Astrocyte (in vitro differentiated cells and primary cell): ENCODE measurements around the gene VSTM4. TPM values are rescaled to one million over a fixed set of nuclear protein-coding genes. Genes with fewer than 3 reads are reported as not detected.

Source experiments
- DNase-seq: peaks from one replicate; pipeline ENCODE4 v3.0.0-alpha.2; 2010; ENCODE audit warnings: low read depth
- FAIRE-seq: peaks from 2 replicates; lab custom pipeline; 2011; peaks lifted over from hg19 to GRCh38; lab: Jason Lieb, UNC
- H2AFZ ChIP-seq: 2 replicates; pipeline ENCODE4 v1.6.0; 2012; ENCODE audit warnings: low read depth, low read length, inconsistent platforms
- H3K27ac ChIP-seq: 2 replicates; pipeline ENCODE4 v1.5.1; 2011; ENCODE audit warnings: low read depth, low read length, inconsistent platforms
- H3K27me3 ChIP-seq: 2 replicates; pipeline ENCODE4 v1.6.0; 2011; ENCODE audit warnings: low read length, inconsistent platforms; ENCODE audit not compliant: insufficient read depth
- H3K36me3 ChIP-seq: 2 replicates; pipeline ENCODE4 v1.5.1; 2011; ENCODE audit warnings: low read length, inconsistent platforms; ENCODE audit not compliant: insufficient read depth
- H3K4me1 ChIP-seq: 2 replicates; pipeline ENCODE4 v1.5.1; 2011; ENCODE audit warnings: low read length, inconsistent platforms; ENCODE audit not compliant: insufficient read depth
- H3K4me2 ChIP-seq: 2 replicates; pipeline ENCODE4 v1.6.0; 2012; ENCODE audit warnings: low read length, inconsistent platforms
- H3K4me3 ChIP-seq: 2 replicates; pipeline ENCODE4 v1.5.1; 2011; ENCODE audit warnings: low read depth, mild to moderate bottlenecking, low read length, inconsistent platforms; ENCODE audit not compliant: insufficient read depth
- H3K79me2 ChIP-seq: 2 replicates; pipeline ENCODE4 v1.6.0; 2012; ENCODE audit warnings: mild to moderate bottlenecking, low read length, inconsistent platforms; ENCODE audit not compliant: insufficient read depth
- H3K9ac ChIP-seq: 2 replicates; pipeline ENCODE4 v1.6.0; 2012; ENCODE audit warnings: mild to moderate bottlenecking, low read length, inconsistent platforms
- H3K9me3 ChIP-seq: 2 replicates; pipeline ENCODE4 v1.5.1; 2012; ENCODE audit warnings: low read depth, mild to moderate bottlenecking, low read length, inconsistent platforms; ENCODE audit not compliant: insufficient read depth
- H4K20me1 ChIP-seq: 2 replicates; pipeline ENCODE4 v1.6.0; 2012; ENCODE audit warnings: low read length, inconsistent platforms; ENCODE audit not compliant: insufficient read depth
- H3K27ac Mint-ChIP-seq: one replicate; pipeline ENCODE4 v1.8.0; 2021; ENCODE audit warnings: mild to moderate bottlenecking, mixed read lengths; ENCODE audit not compliant: unreplicated experiment
- H3K27me3 Mint-ChIP-seq: one replicate; pipeline ENCODE4 v1.8.0; 2021; ENCODE audit warnings: low read depth, mixed read lengths; ENCODE audit not compliant: unreplicated experiment
- H3K36me3 Mint-ChIP-seq: one replicate; pipeline ENCODE4 v1.8.0; 2021; ENCODE audit warnings: low read depth, mixed read lengths; ENCODE audit not compliant: unreplicated experiment
- H3K4me1 Mint-ChIP-seq: one replicate; pipeline ENCODE4 v1.8.0; 2021; ENCODE audit warnings: low read depth, mixed read lengths; ENCODE audit not compliant: unreplicated experiment
- H3K4me3 Mint-ChIP-seq: one replicate; pipeline ENCODE4 v1.8.0; 2021; ENCODE audit warnings: mild to moderate bottlenecking, moderate library complexity, mixed read lengths; ENCODE audit not compliant: unreplicated experiment
- H3K9me3 Mint-ChIP-seq: one replicate; pipeline ENCODE4 v1.8.0; 2021; ENCODE audit warnings: mild to moderate bottlenecking, mixed read lengths; ENCODE audit not compliant: unreplicated experiment
- EZH2 ChIP-seq: IDR thresholded peaks from 2 replicates; pipeline ENCODE4 v1.6.1; 2012; ENCODE audit warnings: mild to moderate bottlenecking, low read length, inconsistent platforms; ENCODE audit not compliant: insufficient read depth
- total RNA-seq: library from RNA; stranded (reverse); gene quantifications from 2 replicates; pipeline ENCODE4 v1.2.1, GENCODE V29; 2021
- TF ChIP-seq, protein P1 (sequence below): IDR thresholded peaks from 2 replicates; pipeline ENCODE4 v1.5.1; 2011; ENCODE audit warnings: low read depth, mild to moderate bottlenecking, inconsistent platforms, low read length, moderate library complexity; ENCODE audit not compliant: insufficient read depth

Gene VSTM4
- total RNA-seq, 1 donor from 2014 or later: 1.1 TPM

GRCh38 chr10:49120911-49121310, 5.6 kb upstream of the VSTM4 start:
- Histone ChIP-seq H3K9me3 (no peaks in the 10 kb centered on the region), H3K27ac (no peak overlapping the region), H4K20me1 (no peaks in the 10 kb centered on the region), H3K27me3 (no peaks in the 10 kb centered on the region), H3K9ac (no peak overlapping the region), H3K79me2 (no peaks in the 10 kb centered on the region), H3K4me2 (no peak overlapping the region), H3K36me3 (no peaks in the 10 kb centered on the region), H3K4me3 (no peak overlapping the region), H2AFZ (no peak overlapping the region), H3K4me1 (peaks cover 4% of the 10 kb centered on the region)
- Mint-ChIP-seq H3K27me3 (peaks cover 11% of the 10 kb centered on the region), H3K36me3 (no peaks in the 10 kb centered on the region), H3K9me3 (no peaks in the 10 kb centered on the region), H3K4me1 (peaks cover 16% of the 10 kb centered on the region), H3K4me3 (no peak overlapping the region), H3K27ac (no peak overlapping the region)
- DNase-seq: no peak
- no peak for FAIRE-seq
- TF ChIP-seq, protein P1, sequence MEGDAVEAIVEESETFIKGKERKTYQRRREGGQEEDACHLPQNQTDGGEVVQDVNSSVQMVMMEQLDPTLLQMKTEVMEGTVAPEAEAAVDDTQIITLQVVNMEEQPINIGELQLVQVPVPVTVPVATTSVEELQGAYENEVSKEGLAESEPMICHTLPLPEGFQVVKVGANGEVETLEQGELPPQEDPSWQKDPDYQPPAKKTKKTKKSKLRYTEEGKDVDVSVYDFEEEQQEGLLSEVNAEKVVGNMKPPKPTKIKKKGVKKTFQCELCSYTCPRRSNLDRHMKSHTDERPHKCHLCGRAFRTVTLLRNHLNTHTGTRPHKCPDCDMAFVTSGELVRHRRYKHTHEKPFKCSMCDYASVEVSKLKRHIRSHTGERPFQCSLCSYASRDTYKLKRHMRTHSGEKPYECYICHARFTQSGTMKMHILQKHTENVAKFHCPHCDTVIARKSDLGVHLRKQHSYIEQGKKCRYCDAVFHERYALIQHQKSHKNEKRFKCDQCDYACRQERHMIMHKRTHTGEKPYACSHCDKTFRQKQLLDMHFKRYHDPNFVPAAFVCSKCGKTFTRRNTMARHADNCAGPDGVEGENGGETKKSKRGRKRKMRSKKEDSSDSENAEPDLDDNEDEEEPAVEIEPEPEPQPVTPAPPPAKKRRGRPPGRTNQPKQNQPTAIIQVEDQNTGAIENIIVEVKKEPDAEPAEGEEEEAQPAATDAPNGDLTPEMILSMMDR: no peak
- no peak for TF ChIP-seq EZH2

DNA sequence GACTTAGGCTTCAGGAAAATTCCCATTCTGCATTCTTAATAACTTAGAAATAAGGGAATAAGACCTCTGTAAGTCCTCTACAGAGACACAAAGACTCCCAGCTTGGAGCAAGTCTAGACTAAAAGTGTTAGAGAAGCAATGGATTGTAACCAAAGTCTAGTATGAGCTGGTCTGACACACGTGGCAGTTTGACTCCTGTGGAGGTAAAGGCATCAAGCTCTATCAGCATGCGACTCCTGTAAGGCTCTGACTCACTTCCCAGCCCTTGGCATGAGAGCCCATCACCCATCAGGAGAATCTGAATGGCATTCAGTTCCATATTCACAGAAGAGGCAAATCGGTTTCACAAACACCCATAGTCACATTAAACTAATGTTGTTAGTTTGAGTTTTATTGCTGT, 4.4 kb upstream of the VSTM4 start:
- H3K27me3 Mint-ChIP-seq: peaks cover 13% of the 10 kb centered on the region
- H3K4me1 ChIP-seq: peaks cover 6% of the 10 kb centered on the region
- H3K9ac ChIP-seq: no peak overlapping the region
- no peaks in the 10 kb centered on the region for H3K79me2 ChIP-seq
- no peak for TF ChIP-seq EZH2
- TF ChIP-seq, protein P1: no peak
- no peaks in the 10 kb centered on the region for H3K27me3 ChIP-seq
- peaks cover 16% of the 10 kb centered on the region for H3K4me1 Mint-ChIP-seq
- H3K36me3 Mint-ChIP-seq: no peaks in the 10 kb centered on the region
- DNase-seq: peak; percentile 55
- H3K4me2 ChIP-seq: no peak overlapping the region
- no peak overlapping the region for H2AFZ ChIP-seq
- H3K36me3 ChIP-seq: no peaks in the 10 kb centered on the region
- peak overlapping the region; percentile 22 for H3K27ac Mint-ChIP-seq
- H3K9me3 Mint-ChIP-seq: no peaks in the 10 kb centered on the region
- H3K4me3 ChIP-seq: no peak overlapping the region
- no peak overlapping the region for H3K27ac ChIP-seq
- no peaks in the 10 kb centered on the region for H4K20me1 ChIP-seq
- H3K9me3 ChIP-seq: no peaks in the 10 kb centered on the region
- FAIRE-seq: no peak
- H3K4me3 Mint-ChIP-seq: no peak overlapping the region

DNA sequence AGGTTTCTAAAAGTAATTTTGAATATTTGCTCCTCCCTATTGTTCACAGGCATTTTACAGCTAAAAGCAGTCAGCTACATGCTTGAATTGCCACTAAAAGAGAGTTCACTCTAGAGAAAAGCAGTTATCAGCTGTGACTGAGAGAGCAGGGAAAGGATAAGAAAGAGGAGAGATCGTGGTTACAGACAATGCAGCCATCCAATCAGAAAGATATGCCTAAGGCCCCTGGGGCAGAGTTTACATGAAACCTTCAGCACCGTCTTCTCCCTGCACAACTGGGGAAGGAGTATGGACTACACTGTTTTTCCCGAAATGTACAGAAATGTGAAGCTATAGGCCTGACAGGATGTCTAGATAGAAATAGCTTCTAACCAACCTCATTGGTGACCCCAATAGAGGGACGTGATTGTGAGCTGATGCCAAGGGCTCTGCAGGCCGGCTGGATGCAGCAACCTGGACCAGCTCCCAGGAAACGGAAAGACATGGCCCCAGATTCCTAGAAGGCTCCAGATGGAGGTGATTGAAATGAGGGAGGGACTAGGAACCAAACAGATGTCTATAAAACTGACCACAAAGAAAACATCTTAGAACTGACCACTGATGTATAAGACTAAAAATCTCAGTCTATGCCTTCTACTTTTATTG, 3.2 kb upstream of the VSTM4 start:
- peak overlapping the region; percentile 84 for H3K27ac Mint-ChIP-seq
- peak; percentile 43 for FAIRE-seq
- no peaks in the 10 kb centered on the region for H3K36me3 Mint-ChIP-seq
- Histone ChIP-seq H3K27me3 (no peaks in the 10 kb centered on the region), H3K4me3 (no peak overlapping the region), H3K36me3 (no peaks in the 10 kb centered on the region), H3K9ac (no peak overlapping the region), H3K4me2 (no peak overlapping the region), H3K27ac (no peak overlapping the region), H4K20me1 (no peaks in the 10 kb centered on the region), H2AFZ (no peak overlapping the region), H3K4me1 (peaks cover 11% of the 10 kb centered on the region), H3K9me3 (no peaks in the 10 kb centered on the region), H3K79me2 (no peaks in the 10 kb centered on the region)
- no peaks in the 10 kb centered on the region for H3K9me3 Mint-ChIP-seq
- TF ChIP-seq, protein P1: no peak
- TF ChIP-seq EZH2: no peak
- no peak for DNase-seq
- peaks cover 22% of the 10 kb centered on the region for H3K27me3 Mint-ChIP-seq
- H3K4me1 Mint-ChIP-seq: peaks cover 16% of the 10 kb centered on the region
- no peak overlapping the region for H3K4me3 Mint-ChIP-seq
